SK-N-SH treated with all-trans-retinoic acid at 6 μM for 48 hours (cell line): ENCODE data around the gene WNT3.

Experiments
- ATAC-seq: fragments of 200-7000 bp; cut with Tn5 transposase; 3 replicates; pipeline ENCODE4 v1.9.1; 2020; ENCODE audit warnings: mild to moderate bottlenecking, moderate library complexity
- ARNTL ChIP-seq: fragments of 450-650 bp; formaldehyde crosslinking; IDR thresholded peaks from 2 replicates; pipeline ENCODE4 v1.5.0; 2020; ENCODE audit warnings: low read depth, mild to moderate bottlenecking, moderate library complexity, borderline replicate concordance
- BACH2 ChIP-seq: fragments of 250-450 bp; sonication (Bioruptor Pico); IDR thresholded peaks from 2 replicates; pipeline ENCODE4 v1.9.0; 2021; ENCODE audit warnings: mild to moderate bottlenecking, borderline replicate concordance
- CSDC2 ChIP-seq: fragments of 250-450 bp; sonication (Bioruptor Pico); IDR thresholded peaks from 2 replicates; pipeline ENCODE4 v1.5.0; 2020; ENCODE audit warnings: mild to moderate bottlenecking, moderate library complexity
- ESRRG ChIP-seq: fragments of 250-450 bp; sonication (Bioruptor Pico); IDR thresholded peaks from 2 replicates; pipeline ENCODE4 v1.6.1; 2021; ENCODE audit warnings: mild to moderate bottlenecking
- GLIS3 ChIP-seq: fragments of 250-450 bp; sonication (Bioruptor Pico); IDR thresholded peaks from 2 replicates; pipeline ENCODE4 v1.5.0; 2020; ENCODE audit warnings: mild to moderate bottlenecking, moderate library complexity
- ISL1 ChIP-seq: fragments of 250-450 bp; sonication (Bioruptor Pico); IDR thresholded peaks from 2 replicates; pipeline ENCODE4 v2.1.2; 2022; ENCODE audit warnings: mild to moderate bottlenecking, moderate library complexity
- OSR1 ChIP-seq: fragments of 250-450 bp; sonication (Bioruptor Pico); IDR thresholded peaks from 2 replicates; pipeline ENCODE4 v1.8.0; 2022; ENCODE audit warnings: moderate library complexity, mild to moderate bottlenecking, inconsistent platforms
- PPARA ChIP-seq: fragments of 250-450 bp; sonication (Bioruptor Pico); IDR thresholded peaks from 2 replicates; pipeline ENCODE4 v1.5.0; 2020; ENCODE audit warnings: mild to moderate bottlenecking, borderline replicate concordance
- TCF4 ChIP-seq: fragments of 250-450 bp; sonication (Bioruptor Pico); IDR thresholded peaks from 2 replicates; pipeline ENCODE4 v1.8.0; 2021; ENCODE audit warnings: mild to moderate bottlenecking, moderate library complexity, borderline replicate concordance
- TOX ChIP-seq: fragments of 250-450 bp; sonication (Bioruptor Pico); IDR thresholded peaks from 2 replicates; pipeline ENCODE4 v1.8.0; 2021; ENCODE audit warnings: mild to moderate bottlenecking, moderate library complexity, borderline replicate concordance
- ZC3H10 ChIP-seq: fragments of 250-450 bp; sonication (Bioruptor Pico); IDR thresholded peaks from 2 replicates; pipeline ENCODE4 v1.5.1; 2021; ENCODE audit warnings: mild to moderate bottlenecking, moderate library complexity
- ZFP3 ChIP-seq: fragments of 250-450 bp; sonication (Bioruptor Pico); IDR thresholded peaks from 2 replicates; pipeline ENCODE4 v1.5.0; 2020; ENCODE audit warnings: mild to moderate bottlenecking, moderate library complexity
- ZFP30 ChIP-seq: fragments of 450-650 bp; formaldehyde crosslinking; IDR thresholded peaks from 2 replicates; pipeline ENCODE4 v1.5.0; 2022; ENCODE audit warnings: mild to moderate bottlenecking, moderate library complexity
- ZNF565 ChIP-seq: fragments of 450-650 bp; formaldehyde crosslinking; conservative IDR thresholded peaks from 2 replicates; pipeline ENCODE4 v1.5.0; 2020; ENCODE audit warnings: low read depth, mild to moderate bottlenecking, moderate library complexity
- ZNF70 ChIP-seq: fragments of 450-650 bp; formaldehyde crosslinking; IDR thresholded peaks from 2 replicates; pipeline ENCODE4 v1.5.0; 2020; ENCODE audit warnings: mild to moderate bottlenecking, moderate library complexity
- TF ChIP-seq, protein P1 (sequence below): fragments of 250-450 bp; sonication (Bioruptor Pico); IDR thresholded peaks from 2 replicates; pipeline ENCODE4 v1.5.0; 2020; ENCODE audit warnings: mild to moderate bottlenecking, moderate library complexity
- TF ChIP-seq, protein P2 (sequence below): fragments of 250-450 bp; sonication (Bioruptor Pico); IDR thresholded peaks from 2 replicates; pipeline ENCODE4 v1.5.1; 2021; ENCODE audit warnings: mild to moderate bottlenecking, moderate library complexity
- TF ChIP-seq, protein P3 (sequence below): fragments of 250-450 bp; sonication (Bioruptor Pico); IDR thresholded peaks from 2 replicates; pipeline ENCODE4 v1.8.0; 2020; ENCODE audit warnings: mild to moderate bottlenecking, moderate library complexity, borderline replicate concordance

WNT3 gene

DNA sequence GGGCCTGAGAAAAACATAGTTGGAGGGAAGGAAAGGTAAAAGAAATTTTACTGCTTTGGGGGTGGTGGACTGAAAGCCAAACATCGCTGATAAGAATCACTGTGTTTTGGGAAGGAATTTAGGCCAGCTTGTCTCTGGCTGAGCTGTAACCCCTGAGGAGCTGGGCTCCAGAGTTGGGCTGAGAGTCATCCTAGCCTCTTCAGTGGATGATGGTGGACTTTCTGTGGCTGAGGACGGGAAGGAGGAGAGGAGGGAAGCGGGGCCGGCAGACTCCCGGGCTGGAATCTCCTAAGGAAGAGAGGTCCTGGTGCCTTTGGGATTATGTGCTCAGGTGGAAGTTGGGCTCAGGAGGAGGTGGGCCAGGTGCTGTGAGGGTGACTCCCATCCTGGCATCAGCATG lies 41.5 kb upstream of the WNT3 start (continued):
- TF ChIP-seq, protein P1, sequence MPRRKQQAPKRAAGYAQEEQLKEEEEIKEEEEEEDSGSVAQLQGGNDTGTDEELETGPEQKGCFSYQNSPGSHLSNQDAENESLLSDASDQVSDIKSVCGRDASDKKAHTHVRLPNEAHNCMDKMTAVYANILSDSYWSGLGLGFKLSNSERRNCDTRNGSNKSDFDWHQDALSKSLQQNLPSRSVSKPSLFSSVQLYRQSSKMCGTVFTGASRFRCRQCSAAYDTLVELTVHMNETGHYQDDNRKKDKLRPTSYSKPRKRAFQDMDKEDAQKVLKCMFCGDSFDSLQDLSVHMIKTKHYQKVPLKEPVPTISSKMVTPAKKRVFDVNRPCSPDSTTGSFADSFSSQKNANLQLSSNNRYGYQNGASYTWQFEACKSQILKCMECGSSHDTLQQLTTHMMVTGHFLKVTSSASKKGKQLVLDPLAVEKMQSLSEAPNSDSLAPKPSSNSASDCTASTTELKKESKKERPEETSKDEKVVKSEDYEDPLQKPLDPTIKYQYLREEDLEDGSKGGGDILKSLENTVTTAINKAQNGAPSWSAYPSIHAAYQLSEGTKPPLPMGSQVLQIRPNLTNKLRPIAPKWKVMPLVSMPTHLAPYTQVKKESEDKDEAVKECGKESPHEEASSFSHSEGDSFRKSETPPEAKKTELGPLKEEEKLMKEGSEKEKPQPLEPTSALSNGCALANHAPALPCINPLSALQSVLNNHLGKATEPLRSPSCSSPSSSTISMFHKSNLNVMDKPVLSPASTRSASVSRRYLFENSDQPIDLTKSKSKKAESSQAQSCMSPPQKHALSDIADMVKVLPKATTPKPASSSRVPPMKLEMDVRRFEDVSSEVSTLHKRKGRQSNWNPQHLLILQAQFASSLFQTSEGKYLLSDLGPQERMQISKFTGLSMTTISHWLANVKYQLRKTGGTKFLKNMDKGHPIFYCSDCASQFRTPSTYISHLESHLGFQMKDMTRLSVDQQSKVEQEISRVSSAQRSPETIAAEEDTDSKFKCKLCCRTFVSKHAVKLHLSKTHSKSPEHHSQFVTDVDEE (CRISPR knock-in tag): no peak
- TF ChIP-seq ZFP3 (CRISPR knock-in tag): no peak
- TF ChIP-seq, all 23 proteins: peak for 0

DNA sequence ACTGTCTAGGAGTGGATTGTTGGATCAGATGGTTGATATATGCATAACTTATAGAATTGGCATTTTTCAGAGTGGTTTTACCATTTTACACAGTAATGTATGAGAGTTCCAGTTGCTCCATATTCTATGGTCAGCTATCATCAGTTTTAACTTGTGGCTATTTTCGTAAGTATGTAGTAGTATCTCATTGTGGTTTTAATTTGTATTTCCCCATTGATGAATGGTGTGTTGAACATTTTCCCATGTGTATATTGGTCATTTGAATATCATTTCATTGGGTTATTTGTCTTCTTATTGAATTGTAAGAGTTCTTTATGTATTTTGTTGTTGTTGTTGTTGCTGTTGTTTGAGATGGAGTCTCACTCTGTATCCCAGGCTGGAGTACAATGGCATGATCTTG lies 39.1 kb upstream of the WNT3 start:
- ATAC-seq: no peak
- TF ChIP-seq, protein P2, sequence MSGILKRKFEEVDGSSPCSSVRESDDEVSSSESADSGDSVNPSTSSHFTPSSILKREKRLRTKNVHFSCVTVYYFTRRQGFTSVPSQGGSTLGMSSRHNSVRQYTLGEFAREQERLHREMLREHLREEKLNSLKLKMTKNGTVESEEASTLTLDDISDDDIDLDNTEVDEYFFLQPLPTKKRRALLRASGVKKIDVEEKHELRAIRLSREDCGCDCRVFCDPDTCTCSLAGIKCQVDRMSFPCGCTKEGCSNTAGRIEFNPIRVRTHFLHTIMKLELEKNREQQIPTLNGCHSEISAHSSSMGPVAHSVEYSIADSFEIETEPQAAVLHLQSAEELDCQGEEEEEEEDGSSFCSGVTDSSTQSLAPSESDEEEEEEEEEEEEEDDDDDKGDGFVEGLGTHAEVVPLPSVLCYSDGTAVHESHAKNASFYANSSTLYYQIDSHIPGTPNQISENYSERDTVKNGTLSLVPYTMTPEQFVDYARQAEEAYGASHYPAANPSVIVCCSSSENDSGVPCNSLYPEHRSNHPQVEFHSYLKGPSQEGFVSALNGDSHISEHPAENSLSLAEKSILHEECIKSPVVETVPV (CRISPR knock-in tag): no peak
- TF ChIP-seq, protein P1 (CRISPR knock-in tag): no peak
- TF ChIP-seq ESRRG (CRISPR knock-in tag) (no peak), PPARA (CRISPR knock-in tag) (no peak)

DNA sequence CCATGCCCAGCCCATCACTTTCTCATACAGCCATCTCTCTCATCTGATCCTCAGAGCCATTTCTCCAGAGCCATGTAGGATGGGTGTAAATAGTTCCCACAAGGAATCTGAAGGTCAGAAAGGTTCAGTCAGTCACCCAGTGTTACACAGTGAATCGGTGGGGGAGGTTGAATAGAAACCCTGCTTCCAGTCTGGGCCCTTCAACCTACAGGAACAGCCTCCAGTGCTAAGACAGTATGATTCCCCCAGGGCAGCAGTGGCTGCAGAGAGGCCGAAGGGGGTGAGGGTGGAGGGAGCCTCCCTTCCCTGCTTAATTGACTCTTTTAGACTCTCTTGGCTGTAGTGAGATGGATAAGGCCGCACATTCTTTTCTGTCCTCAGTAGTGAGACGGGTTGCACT lies 36.5 kb upstream of the WNT3 start:
- ATAC-seq: no peak
- TF ChIP-seq ZFP3 (CRISPR knock-in tag) (no peak), TOX (CRISPR knock-in tag) (no peak), ARNTL (CRISPR knock-in tag) (no peak), ZNF70 (no peak), OSR1 (CRISPR knock-in tag) (no peak), GLIS3 (CRISPR knock-in tag) (no peak), PPARA (CRISPR knock-in tag) (no peak), CSDC2 (CRISPR knock-in tag) (no peak), ZC3H10 (CRISPR knock-in tag) (no peak), BACH2 (no peak), ZNF565 (CRISPR knock-in tag) (no peak), ZFP30 (CRISPR knock-in tag) (no peak), ISL1 (CRISPR knock-in tag) (no peak), TCF4 (CRISPR knock-in tag) (no peak)
- TF ChIP-seq, protein P3, sequence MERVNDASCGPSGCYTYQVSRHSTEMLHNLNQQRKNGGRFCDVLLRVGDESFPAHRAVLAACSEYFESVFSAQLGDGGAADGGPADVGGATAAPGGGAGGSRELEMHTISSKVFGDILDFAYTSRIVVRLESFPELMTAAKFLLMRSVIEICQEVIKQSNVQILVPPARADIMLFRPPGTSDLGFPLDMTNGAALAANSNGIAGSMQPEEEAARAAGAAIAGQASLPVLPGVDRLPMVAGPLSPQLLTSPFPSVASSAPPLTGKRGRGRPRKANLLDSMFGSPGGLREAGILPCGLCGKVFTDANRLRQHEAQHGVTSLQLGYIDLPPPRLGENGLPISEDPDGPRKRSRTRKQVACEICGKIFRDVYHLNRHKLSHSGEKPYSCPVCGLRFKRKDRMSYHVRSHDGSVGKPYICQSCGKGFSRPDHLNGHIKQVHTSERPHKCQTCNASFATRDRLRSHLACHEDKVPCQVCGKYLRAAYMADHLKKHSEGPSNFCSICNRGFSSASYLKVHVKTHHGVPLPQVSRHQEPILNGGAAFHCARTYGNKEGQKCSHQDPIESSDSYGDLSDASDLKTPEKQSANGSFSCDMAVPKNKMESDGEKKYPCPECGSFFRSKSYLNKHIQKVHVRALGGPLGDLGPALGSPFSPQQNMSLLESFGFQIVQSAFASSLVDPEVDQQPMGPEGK (CRISPR knock-in tag): no peak
- TF ChIP-seq, protein P1 (CRISPR knock-in tag): no peak
- TF ChIP-seq, all 23 proteins: peak for 0
